SH-SY5Y (cell line): ENCODE results near the gene SH3GL2.

ENCODE experiments used
- GATA2 ChIP-seq: IDR thresholded peaks from 2 replicates; pipeline ENCODE4 v1.6.1; 2011; ENCODE audit warnings: mild to moderate bottlenecking, low read depth, low read length
- GATA3 ChIP-seq: IDR thresholded peaks from 2 replicates; pipeline ENCODE4 v1.6.1; 2011; ENCODE audit warnings: low read depth, mild to moderate bottlenecking, low read length, moderate library complexity

Gene SH3GL2

GRCh38 chr9:17735859-17736258, 157.0 kb downstream of the SH3GL2 start:
- no peak for TF ChIP-seq GATA2
- TF ChIP-seq GATA3: no peak

- TF ChIP-seq GATA2 (no peak), GATA3 (no peak)
Observed at GRCh38 chr9:17739022-17739421, 160.2 kb downstream of the SH3GL2 start.

- no peak for TF ChIP-seq GATA3
- no peak for TF ChIP-seq GATA2
Observed at GRCh38 chr9:17739736-17740135, 160.9 kb downstream of the SH3GL2 start.

- TF ChIP-seq GATA2 (no peak), GATA3 (no peak)
Observed at GRCh38 chr9:17742067-17742466, 163.2 kb downstream of the SH3GL2 start.

GRCh38 chr9:17744786-17745185, 165.9 kb downstream of the SH3GL2 start:
- TF ChIP-seq GATA3: no peak
- no peak for TF ChIP-seq GATA2

GRCh38 chr9:17750269-17750668, 171.4 kb downstream of the SH3GL2 start:
- no peak for TF ChIP-seq GATA2

GRCh38 chr9:17751486-17751885, 172.6 kb downstream of the SH3GL2 start:
- TF ChIP-seq GATA3 (no peak), GATA2 (no peak)

- no peak for TF ChIP-seq GATA3
- no peak for TF ChIP-seq GATA2
Observed at GRCh38 chr9:17752021-17752420, 173.2 kb downstream of the SH3GL2 start.

- TF ChIP-seq GATA3 (no peak), GATA2 (no peak)
Observed at GRCh38 chr9:17757816-17758215, 178.9 kb downstream of the SH3GL2 start.

GRCh38 chr9:17760250-17760649, 181.4 kb downstream of the SH3GL2 start:
- TF ChIP-seq GATA2 (no peak), GATA3 (no peak)

GRCh38 chr9:17761984-17762676, 183.3 kb downstream of the SH3GL2 start:
- TF ChIP-seq GATA3: no peak
- TF ChIP-seq GATA2: no peak

- TF ChIP-seq GATA3 (no peak), GATA2 (no peak)
Observed at GRCh38 chr9:17764306-17764705, 185.4 kb downstream of the SH3GL2 start.

GRCh38 chr9:17772223-17772622, 193.4 kb downstream of the SH3GL2 start:
- no peak for TF ChIP-seq GATA3
- no peak for TF ChIP-seq GATA2

- TF ChIP-seq GATA3 (no peak), GATA2 (no peak)
Observed at GRCh38 chr9:17775656-17776055, 196.8 kb downstream of the SH3GL2 start.

GRCh38 chr9:17776735-17777134, 197.9 kb downstream of the SH3GL2 start:
- no peak for TF ChIP-seq GATA3
- no peak for TF ChIP-seq GATA2

- TF ChIP-seq GATA3 (no peak), GATA2 (no peak)
Observed at GRCh38 chr9:17777465-17777864, 198.6 kb downstream of the SH3GL2 start.
